ENCODE results near the gene PTOV1.

GRCh38 chr19:49863254-49863934 is 12.4 kb downstream of the PTOV1 start:
- no peak for TF ChIP-seq CTCF (conservative IDR thresholded peaks at IDR 0.05; ENCODE audit: low read depth, low read length)
- TF ChIP-seq EZH2 (IDR thresholded peaks at IDR 0.05; ENCODE audit: borderline replicate concordance, low read depth, low read length, poor library complexity, severe bottlenecking): no peak
